Measurements from ENCODE around the gene TBC1D22A.

Gene TBC1D22A

GRCh38 chr22:47148510-47148909, 386.1 kb downstream of the TBC1D22A start:
- no peak for DNase-seq

GRCh38 chr22:47148956-47149728, 386.7 kb downstream of the TBC1D22A start:
- no peak for DNase-seq

GRCh38 chr22:47149976-47150375, 387.5 kb downstream of the TBC1D22A start:
- DNase-seq, result no peak

GRCh38 chr22:47150426-47150825, 388.0 kb downstream of the TBC1D22A start:
- no peak for DNase-seq

GRCh38 chr22:47151064-47151463, 388.6 kb downstream of the TBC1D22A start:
- no peak for DNase-seq

- no peak for DNase-seq
Observed at GRCh38 chr22:47151490-47151889, 389.0 kb downstream of the TBC1D22A start.

GRCh38 chr22:47152236-47152635, 389.8 kb downstream of the TBC1D22A start:
- no peak for DNase-seq

GRCh38 chr22:47152938-47153337, 390.5 kb downstream of the TBC1D22A start:
- no peak for DNase-seq

- DNase-seq, result no peak
Observed at GRCh38 chr22:47153854-47154525, 391.5 kb downstream of the TBC1D22A start.

GRCh38 chr22:47154621-47155081, 392.2 kb downstream of the TBC1D22A start:
- no peak for DNase-seq

GRCh38 chr22:47155131-47155885, 392.9 kb downstream of the TBC1D22A start:
- DNase-seq, result no peak

GRCh38 chr22:47155912-47156311, 393.5 kb downstream of the TBC1D22A start:
- no peak for DNase-seq

- no peak for DNase-seq
Observed at GRCh38 chr22:47156352-47157092, 394.1 kb downstream of the TBC1D22A start.

GRCh38 chr22:47157093-47157420, 394.6 kb downstream of the TBC1D22A start:
- DNase-seq, result no peak

- no peak for DNase-seq
Observed at GRCh38 chr22:47157486-47158270, 395.2 kb downstream of the TBC1D22A start.

- DNase-seq, result no peak
Observed at GRCh38 chr22:47158457-47158856, 396.0 kb downstream of the TBC1D22A start.

- DNase-seq, result no peak
Observed at GRCh38 chr22:47159592-47159991, 397.1 kb downstream of the TBC1D22A start.

GRCh38 chr22:47160141-47160541, 397.7 kb downstream of the TBC1D22A start:
- DNase-seq, result no peak

- no peak for DNase-seq
Observed at GRCh38 chr22:47160781-47161520, 398.5 kb downstream of the TBC1D22A start.

- DNase-seq, result no peak
Observed at GRCh38 chr22:47161631-47162030, 399.2 kb downstream of the TBC1D22A start.

- DNase-seq, result no peak
Observed at GRCh38 chr22:47162865-47163264, 400.4 kb downstream of the TBC1D22A start.

All from CD4-positive, alpha-beta T cell treated with Interferon alpha-2 for 1 hour (primary cell).